D721Med (cell line): ENCODE data around the gene DPP3.
A peak's percentile ranks its signal among the peaks of the same experiment; 100 is the strongest.

Experiments
- DNase-seq: peaks from one replicate; pipeline ENCODE4 v3.0.0; 2011; ENCODE audit warnings: low spot score; ENCODE audit not compliant: insufficient read length
- FAIRE-seq: peaks from 2 replicates; lab custom pipeline; 2011; peaks lifted over from hg19 to GRCh38; lab: Jason Lieb, UNC
- TF ChIP-seq, protein P1 (sequence below): IDR thresholded peaks from 2 replicates; pipeline ENCODE4 v1.5.1; 2012; ENCODE audit warnings: mild to moderate bottlenecking, control low read depth; ENCODE audit not compliant: insufficient read depth; ENCODE audit errors: missing control alignments

DPP3 gene

DNA sequence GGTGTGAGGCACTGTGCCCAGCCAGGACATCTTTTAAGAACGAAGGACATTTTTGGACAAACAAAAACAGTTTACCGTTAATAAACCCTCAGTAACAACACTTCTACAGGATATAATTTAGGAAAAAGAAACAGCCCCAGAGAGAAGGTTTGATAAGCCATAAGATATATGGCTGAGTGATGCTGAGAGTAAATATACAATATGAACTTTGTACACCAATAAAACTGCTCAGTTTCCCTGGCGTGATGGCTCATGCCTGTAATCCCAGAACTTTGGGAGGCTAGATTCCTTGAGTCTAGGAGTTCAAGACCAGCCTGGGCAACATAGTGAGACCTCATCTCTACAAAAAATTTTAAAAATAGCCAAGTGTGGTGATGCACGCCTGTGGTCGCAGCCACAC, 18.3 kb downstream of the DPP3 start:
- TF ChIP-seq, protein P1, sequence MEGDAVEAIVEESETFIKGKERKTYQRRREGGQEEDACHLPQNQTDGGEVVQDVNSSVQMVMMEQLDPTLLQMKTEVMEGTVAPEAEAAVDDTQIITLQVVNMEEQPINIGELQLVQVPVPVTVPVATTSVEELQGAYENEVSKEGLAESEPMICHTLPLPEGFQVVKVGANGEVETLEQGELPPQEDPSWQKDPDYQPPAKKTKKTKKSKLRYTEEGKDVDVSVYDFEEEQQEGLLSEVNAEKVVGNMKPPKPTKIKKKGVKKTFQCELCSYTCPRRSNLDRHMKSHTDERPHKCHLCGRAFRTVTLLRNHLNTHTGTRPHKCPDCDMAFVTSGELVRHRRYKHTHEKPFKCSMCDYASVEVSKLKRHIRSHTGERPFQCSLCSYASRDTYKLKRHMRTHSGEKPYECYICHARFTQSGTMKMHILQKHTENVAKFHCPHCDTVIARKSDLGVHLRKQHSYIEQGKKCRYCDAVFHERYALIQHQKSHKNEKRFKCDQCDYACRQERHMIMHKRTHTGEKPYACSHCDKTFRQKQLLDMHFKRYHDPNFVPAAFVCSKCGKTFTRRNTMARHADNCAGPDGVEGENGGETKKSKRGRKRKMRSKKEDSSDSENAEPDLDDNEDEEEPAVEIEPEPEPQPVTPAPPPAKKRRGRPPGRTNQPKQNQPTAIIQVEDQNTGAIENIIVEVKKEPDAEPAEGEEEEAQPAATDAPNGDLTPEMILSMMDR, result no peak
- DNase-seq, result no peak
- FAIRE-seq, result no peak

DNA sequence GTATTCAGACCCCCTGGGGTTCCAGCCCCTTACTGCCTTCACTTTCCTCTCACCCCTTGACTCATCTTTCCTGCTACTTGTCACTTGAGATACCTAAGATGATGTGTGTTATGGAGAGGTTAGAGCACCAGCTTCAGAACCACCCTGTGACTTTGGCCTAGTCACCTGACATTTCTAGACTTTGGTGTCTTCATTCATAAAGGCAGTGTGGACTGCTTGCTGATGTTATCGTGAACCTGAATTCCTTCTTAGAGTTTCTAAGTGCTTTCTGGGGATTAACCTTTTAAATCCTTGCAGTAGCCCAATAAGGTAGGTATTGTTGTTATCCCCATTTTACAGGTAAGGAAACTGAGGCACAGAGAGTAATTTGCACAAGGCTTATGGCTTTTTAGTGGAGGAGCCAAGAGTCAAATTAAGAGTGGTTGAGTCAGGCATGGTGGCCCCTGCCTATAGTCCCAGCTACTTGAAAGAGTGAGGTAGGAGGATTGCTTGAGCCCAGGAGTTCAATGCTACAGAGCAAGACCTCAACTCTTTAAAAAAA, 25.1 kb downstream of the DPP3 start:
- DNase-seq (no peak), FAIRE-seq (no peak)
- TF ChIP-seq, protein P1, result no peak

DNA sequence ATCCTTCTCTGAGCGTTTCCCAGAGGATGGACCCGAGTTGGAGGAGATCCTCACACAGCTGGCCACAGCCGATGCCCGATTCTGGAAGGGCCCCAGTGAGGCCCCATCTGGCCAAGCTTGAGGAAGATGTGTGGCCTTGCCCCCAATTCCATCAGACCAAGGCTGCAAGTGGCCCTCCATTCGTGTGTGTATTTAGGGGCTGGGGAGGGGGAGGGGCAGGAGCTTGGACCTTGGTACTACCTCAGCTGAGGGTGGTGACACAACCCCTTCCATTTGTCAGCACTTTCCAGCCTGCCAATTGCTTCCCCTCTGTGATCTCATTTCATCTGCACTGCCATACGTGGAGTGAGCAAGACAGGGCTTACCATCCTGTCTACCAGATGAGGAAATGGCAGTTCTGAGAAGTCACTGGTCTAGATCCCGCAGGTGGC, 28.9 kb downstream of the DPP3 start:
- TF ChIP-seq, protein P1, result no peak
- FAIRE-seq (no peak), DNase-seq (no peak)

DNA sequence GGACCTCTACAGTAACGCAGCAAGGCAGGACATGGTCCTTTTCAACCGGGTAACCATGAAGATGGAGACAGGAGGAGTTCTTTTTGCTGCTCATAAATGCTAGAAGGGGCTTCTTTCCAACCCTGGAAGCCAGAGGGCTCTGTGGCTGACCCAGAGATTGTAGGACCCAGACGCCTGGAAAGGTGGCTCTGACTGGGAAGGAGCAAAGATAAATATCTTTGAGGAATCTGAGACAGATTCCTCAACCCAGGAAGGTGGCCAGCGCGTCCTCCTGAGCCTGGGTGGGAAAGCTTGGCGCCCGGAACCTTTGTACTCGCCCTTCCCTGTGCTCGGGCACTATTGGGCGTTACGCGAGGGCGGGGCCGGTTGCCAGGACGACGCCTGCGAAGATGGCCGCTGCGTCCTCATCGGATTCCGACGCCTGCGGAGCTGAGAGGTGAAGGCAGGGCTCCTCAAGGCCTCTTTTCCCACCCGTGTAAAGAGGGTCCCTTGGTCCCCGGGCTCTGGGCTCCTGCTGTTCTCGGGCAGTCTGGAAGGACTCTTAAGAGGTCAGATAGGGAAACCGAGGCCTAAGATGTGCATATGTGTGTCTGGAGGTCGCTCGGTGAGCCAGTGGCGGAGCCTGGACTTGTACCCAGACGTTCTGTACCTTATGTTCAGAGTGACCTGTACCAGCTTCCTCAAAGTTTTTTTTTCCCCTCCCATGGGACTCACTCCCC, 30.2 kb downstream of the DPP3 start, which contains the start of gene BBS1:
TSS of gene BBS1 (plus strand) at position 365 of the 719 bp plus-strand sequence. CDS start at position 390, 25 bp downstream.
- peak; percentile 81 for DNase-seq
- FAIRE-seq, result no peak
- TF ChIP-seq, protein P1, result no peak

DNA sequence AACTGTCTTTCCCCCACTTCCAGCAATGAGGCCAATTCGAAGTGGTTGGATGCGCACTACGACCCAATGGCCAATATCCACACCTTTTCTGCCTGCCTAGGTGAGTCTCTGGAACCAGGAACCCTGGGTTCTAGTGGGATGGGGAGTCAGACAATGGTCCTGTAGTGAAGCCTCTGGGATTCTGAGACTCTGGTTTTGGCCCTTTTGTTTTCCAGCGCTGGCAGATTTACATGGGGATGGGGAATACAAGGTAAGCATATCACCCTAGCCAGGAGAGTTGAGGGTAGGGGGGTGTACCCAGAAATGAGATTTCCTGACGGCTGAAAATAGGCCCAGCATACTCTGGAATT, 30.7 kb downstream of the DPP3 start:
- TF ChIP-seq, protein P1, result no peak
- no peak for FAIRE-seq
- no peak for DNase-seq

DNA sequence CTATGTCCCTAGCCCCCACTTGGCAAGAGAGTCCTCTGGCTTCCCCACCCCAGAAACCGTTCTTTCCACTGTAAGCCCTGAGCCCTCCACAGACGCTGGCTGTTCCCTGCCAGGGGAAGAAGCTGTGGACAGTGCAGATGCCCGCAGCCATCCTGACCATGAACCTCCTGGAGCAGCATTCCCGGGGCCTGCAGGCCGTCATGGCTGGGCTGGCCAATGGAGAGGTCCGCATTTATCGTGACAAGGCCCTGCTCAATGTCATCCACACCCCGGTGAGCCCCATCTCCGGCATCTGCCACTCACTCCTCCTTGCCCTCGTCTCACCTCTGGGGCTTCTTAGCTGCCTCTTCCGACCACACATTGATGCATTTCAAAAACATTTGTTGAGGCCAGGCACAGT, 43.4 kb downstream of the DPP3 start:
- TF ChIP-seq, protein P1, result no peak
- DNase-seq, result no peak
- FAIRE-seq, result no peak
